Measurements from ENCODE around the gene COX7A2. TPM values are rescaled to one million over a fixed set of nuclear protein-coding genes. Genes with fewer than 3 reads are reported as not detected.

Gene COX7A2
- total and polyA plus RNA-seq, 10 of the 15 experiments (the other 5 are each of a cell fraction or from before 2014, with no cell fraction given): 199 to 1,834 (median 576) TPM

GRCh38 chr6:75279418-75279817, 35.8 kb upstream of the COX7A2 start (continued):
- TF ChIP-seq PKNOX1 (IDR thresholded peaks at IDR 0.05): no peak
- no peak for TF ChIP-seq MYC (IDR thresholded peaks at IDR 0.05; ENCODE audit: insufficient read depth, insufficient read length, insufficient replicate concordance, low read length, severe bottlenecking)
- TF ChIP-seq CHD1 (IDR thresholded peaks at IDR 0.05; ENCODE audit: low read depth, low read length): no peak
- TF ChIP-seq, protein P1, sequence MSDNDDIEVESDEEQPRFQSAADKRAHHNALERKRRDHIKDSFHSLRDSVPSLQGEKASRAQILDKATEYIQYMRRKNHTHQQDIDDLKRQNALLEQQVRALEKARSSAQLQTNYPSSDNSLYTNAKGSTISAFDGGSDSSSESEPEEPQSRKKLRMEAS (IDR thresholded peaks at IDR 0.05; ENCODE audit: low read depth, low read length): no peak
- TF ChIP-seq ZSCAN29 (IDR thresholded peaks at IDR 0.05): no peak
- TF ChIP-seq FOXM1 (IDR thresholded peaks at IDR 0.05; ENCODE audit: low read depth, low read length): no peak
- no peak for TF ChIP-seq SP1 (IDR thresholded peaks at IDR 0.05; ENCODE audit: low read depth, low read length)
- no peak for TF ChIP-seq JUND (IDR thresholded peaks at IDR 0.05; ENCODE audit: low read depth, low read length)

DNA sequence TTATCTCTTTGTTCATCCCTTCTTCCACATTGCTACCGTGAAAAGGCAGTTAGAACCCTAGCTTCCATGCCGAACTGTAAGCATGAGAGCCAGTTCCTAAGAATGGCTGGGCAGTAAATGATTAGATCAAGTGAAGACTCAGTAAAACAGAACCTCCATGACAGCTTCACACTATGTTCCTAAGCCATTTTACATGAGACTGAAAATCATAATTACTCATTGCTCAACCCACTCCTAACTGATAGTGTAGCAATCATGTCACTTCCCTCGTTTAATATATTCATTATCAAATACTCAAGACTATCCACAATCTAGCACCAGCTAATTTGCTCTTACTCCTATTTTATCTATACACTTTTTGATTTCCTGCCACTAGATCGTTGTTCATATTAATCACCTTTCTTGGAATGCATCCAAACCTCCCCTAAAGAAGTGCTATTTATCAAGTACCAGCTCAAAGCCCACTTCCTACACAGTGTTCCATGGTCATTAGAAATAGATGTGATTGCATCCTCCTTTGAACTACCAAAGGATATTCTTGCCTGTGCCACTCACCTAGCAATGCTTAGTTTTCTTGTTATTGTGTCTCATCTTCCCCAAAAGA, 35.0 kb upstream of the COX7A2 start:
- no TSS peak for BruUV-seq (replicated peaks)
- POLR2A ChIA-PET: interaction anchor here (0.6 to 2.7 kb wide), 3 partner anchors 8 to 217 kb away, joined by 3 to 10 read pairs (median 9); no protein-coding TSS in a partner anchor
- Histone ChIP-seq H3K9ac (ENCODE audit: control insufficient read depth, insufficient read depth, low read length) (no peak overlapping the region), H3K36me3 (ENCODE audit: control insufficient read depth in 2 of 2, insufficient read depth in 2 of 2, low read length in 1 of 2) (peaks cover 0 to 2% of the 10 kb centered on the region in 2 experiments; a peak in 1 of 4 replicates), H3K79me2 (ENCODE audit: control insufficient read depth, insufficient read depth, low read length) (peaks cover 98% of the 10 kb centered on the region), H3K4me1 (ENCODE audit: control insufficient read depth, insufficient read depth, low read length) (no peaks in the 10 kb centered on the region), H4K20me1 (ENCODE audit: control insufficient read depth, insufficient read depth) (no peaks in the 10 kb centered on the region), H2AFZ (ENCODE audit: control insufficient read depth, low read depth, low read length) (no peak overlapping the region), H3K4me3 (0 out of 2 replicates have a peak overlapping the region, but pooled peaks have one; percentile 25), H3K27me3 (replicated peaks in 1 of 2; ENCODE audit: control insufficient read depth in 2 of 2, insufficient read depth in 2 of 2, low read length in 1 of 2) (no peaks in the 10 kb centered on the region), H3K4me2 (ENCODE audit: control insufficient read depth, insufficient read depth) (peak overlapping the region; percentile 11), H3K27ac (ENCODE audit: control insufficient read depth, insufficient read depth) (0 out of 2 replicates have a peak overlapping the region, but pooled peaks have one; percentile 13), H3K9me3 (replicated peaks; ENCODE audit: control insufficient read depth, insufficient read depth, low read length) (peaks cover 8% of the 10 kb centered on the region; the same call in 2 of the 3 replicates)
- DNase-seq (ENCODE audit: low read depth, low spot score) (no peak), ATAC-seq (peak; percentile 37), FAIRE-seq (no peak)
- 72% methylated on average over 4 of the region's 4 CpGs for WGBS (ENCODE audit: insufficient coverage, insufficient replicate concordance, low lambda C conversion rate, missing lambda C conversion rate)
- intact Hi-C loops (cut with micrococcal nuclease; ENCODE audit: unreplicated experiment): no loop called here
- in situ Hi-C loops (cut with MboI): no loop called here
- RAD21 ChIA-PET (ENCODE audit: unreplicated experiment): interaction anchor here (1.0 to 9.2 kb wide), 4 partner anchors 9 to 833 kb away, joined by 3 to 142 read pairs (median 6); partner anchors contain the start of gene FILIP1
- SMC1A ChIA-PET (ENCODE audit: uncharacterized antibody, unreplicated experiment): interaction anchor here (0.7 to 12.7 kb wide), 14 partner anchors 8 to 245 kb away, joined by 3 to 196 read pairs (median 4); partner anchors contain the start of genes COX7A2 and FILIP1
- CTCF ChIA-PET: interaction anchor here (1.0 to 9.1 kb wide), 5 partner anchors 9 to 198 kb away, joined by 3 to 163 read pairs (median 5); no protein-coding TSS in a partner anchor
- TF ChIP-seq IKZF2 (IDR thresholded peaks at IDR 0.05) (no peak), RBBP5 (conservative IDR thresholded peaks at IDR 0.05) (no peak), ZNF622 (IDR thresholded peaks at IDR 0.05) (no peak), CHD1 (IDR thresholded peaks at IDR 0.05; ENCODE audit: low read depth, low read length) (no peak), RUNX3 (IDR thresholded peaks at IDR 0.05; ENCODE audit: low read length) (no peak), KLF5 (IDR thresholded peaks at IDR 0.05; ENCODE audit: partially characterized antibody) (no peak), HDAC6 (IDR thresholded peaks at IDR 0.05; ENCODE audit: unreplicated experiment) (no peak), ZSCAN29 (IDR thresholded peaks at IDR 0.05) (no peak), USF1 (IDR thresholded peaks at IDR 0.05; ENCODE audit: borderline replicate concordance, extremely low read length, insufficient read depth, low read depth, low read length) (no peak), NR2C2 (IDR thresholded peaks at IDR 0.05; ENCODE audit: borderline replicate concordance, control insufficient read depth, insufficient read length, low read depth) (no peak), NFYA (IDR thresholded peaks at IDR 0.05; ENCODE audit: borderline replicate concordance, low read depth, low read length) (no peak), NFYB (IDR thresholded peaks at IDR 0.05; ENCODE audit: insufficient read depth, low read depth, low read length) (no peak), SUZ12 (IDR thresholded peaks at IDR 0.05; ENCODE audit: unreplicated experiment) (no peak), TAF1 (IDR thresholded peaks at IDR 0.05; ENCODE audit: borderline replicate concordance, low read depth, low read length) (no peak), NFXL1 (IDR thresholded peaks at IDR 0.05; ENCODE audit: borderline replicate concordance) (no peak), HDAC2 (IDR thresholded peaks at IDR 0.05) (no peak)

Data from GM12878 (cell line).